GM21526 (cell line): ENCODE data around the gene PLEKHG5.
"Not testable (repeated sequence)": the region's sequence is repeated elsewhere in the genome, so short reads cannot be mapped to it uniquely, and the experiment has no call there.

Experiments used
- ATAC-seq: cut with Tn5 transposase; IDR thresholded peaks from one replicate; pipeline ENCODE4 v1.9.1; 2021; ENCODE audit warnings: moderate library complexity; ENCODE audit not compliant: unreplicated experiment, low FRiP score

Gene PLEKHG5

GRCh38 chr1:6431645-6432579 is 59.6 kb downstream of the PLEKHG5 start:
- not testable (repeated sequence) for ATAC-seq

DNA sequence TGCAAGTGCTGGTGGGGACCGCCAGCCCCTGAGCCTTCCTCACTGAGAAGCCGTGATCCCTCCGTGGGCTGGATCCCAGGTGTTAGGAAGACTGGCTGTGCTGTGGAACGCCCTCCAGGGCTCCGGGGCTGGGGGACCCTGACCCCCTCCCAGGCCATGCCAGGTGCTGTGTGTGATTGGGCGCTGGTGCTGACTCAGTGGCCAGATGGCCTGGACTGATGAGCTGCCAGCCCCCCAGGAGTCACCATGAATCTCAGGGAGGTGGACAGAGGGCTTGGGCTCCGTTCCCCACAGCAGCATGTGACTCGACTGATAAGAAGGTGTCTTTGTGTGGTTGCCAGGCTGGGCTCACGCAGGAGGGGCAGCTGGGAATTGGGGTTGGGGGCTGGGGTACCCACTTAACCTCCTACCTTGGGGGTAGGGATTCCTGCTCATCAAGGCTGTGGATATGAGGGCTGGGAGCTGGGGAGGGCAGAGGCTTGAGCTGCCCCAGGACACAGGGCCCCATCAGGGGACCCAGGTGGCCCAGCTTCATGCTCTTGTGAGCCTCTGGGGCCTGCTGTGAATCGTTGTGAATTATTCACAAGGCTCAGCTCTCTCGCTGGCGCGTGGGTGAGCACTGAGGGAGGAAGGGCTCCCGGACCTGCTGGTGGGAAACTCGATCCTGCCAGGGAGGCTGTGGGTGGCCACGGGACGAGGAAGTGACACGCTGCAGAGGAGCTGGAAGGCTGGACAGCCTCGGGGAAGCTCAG is 61.6 kb downstream of the PLEKHG5 start:
- not testable (repeated sequence) for ATAC-seq

DNA sequence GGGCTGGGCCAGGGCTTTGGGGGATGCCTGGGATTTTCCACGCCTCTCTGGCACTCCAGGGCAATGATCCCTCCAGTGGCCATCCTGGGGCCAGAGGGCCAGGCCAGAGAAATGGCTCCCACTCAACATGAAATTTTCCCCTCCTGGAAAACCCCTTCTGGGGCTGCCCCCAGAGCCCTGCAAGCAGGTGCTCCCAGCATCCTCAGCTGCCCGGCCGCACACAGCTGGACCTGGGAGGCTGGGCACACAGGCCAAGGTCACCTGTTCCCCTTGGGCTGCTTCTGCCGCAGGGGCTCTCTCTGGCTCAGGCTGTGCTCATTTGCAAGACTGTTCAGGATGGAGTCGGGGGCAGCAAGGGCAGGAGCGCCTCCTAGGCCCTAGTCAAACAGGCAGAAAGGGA is 63.0 kb downstream of the PLEKHG5 start:
- not testable (repeated sequence) for ATAC-seq

DNA sequence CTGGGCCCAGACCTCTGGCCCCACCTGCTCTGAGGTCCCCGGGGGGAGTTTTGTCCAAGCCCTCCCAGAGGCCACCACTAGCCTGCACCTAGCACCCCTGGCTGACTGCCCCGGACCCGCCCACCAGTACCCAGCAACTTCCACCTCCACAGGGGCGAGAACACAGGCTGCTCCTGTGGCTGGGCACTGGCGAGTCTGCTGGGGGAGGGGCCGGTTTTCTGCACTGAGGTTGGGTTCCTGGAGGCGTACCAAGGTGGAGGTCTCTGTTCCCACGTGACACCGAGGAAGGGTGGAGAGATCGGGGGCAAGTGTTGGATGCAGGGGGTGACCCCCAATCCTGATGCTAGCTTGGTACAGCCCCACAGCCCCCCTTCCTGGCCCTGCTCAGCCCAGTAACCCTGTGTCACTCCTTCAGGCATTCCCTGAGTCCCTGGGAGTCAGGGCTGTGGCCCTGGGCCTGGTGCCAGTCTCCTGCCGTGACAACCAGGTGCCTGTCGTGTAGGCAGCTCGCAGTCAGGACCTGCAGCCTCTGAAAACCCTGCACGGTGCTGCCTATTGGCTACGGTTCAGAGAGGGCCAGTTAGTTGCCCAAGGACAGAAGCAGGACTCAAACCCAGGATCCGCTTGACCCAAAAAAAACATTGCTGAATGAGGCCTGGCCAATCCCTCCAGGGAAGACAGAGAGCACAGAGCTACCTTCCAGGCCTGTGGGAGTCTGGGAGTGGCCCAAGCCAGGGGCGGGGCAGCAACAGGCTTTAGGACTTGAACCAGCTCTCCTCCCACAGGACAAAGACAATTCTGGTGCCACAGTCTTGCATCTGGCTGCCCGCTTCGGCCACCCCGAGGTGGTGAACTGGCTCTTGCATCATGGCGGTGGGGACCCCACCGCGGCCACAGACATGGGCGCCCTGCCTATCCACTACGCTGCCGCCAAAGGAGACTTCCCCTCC is 63.8 kb downstream of the PLEKHG5 start:
- ATAC-seq: no peak

DNA sequence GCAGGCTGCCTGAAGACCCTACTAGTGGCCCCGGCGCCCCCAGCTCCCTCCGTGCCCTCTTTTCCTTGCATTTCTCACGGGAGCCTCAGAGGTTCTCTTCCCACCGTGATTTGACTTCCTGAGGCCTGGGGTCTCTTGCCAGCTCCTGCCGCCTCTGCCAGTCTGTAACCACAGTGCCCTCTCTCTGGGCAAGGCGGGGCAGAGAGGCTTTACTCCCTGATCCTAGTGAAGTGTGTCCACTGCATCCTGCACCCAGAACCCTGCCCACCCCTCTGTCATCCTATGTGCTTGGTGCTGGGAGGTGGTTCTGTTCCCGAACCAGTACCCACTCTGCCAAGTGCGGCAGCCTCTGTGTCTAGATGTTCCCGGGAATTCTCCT is 64.5 kb downstream of the PLEKHG5 start:
- ATAC-seq: no peak

DNA sequence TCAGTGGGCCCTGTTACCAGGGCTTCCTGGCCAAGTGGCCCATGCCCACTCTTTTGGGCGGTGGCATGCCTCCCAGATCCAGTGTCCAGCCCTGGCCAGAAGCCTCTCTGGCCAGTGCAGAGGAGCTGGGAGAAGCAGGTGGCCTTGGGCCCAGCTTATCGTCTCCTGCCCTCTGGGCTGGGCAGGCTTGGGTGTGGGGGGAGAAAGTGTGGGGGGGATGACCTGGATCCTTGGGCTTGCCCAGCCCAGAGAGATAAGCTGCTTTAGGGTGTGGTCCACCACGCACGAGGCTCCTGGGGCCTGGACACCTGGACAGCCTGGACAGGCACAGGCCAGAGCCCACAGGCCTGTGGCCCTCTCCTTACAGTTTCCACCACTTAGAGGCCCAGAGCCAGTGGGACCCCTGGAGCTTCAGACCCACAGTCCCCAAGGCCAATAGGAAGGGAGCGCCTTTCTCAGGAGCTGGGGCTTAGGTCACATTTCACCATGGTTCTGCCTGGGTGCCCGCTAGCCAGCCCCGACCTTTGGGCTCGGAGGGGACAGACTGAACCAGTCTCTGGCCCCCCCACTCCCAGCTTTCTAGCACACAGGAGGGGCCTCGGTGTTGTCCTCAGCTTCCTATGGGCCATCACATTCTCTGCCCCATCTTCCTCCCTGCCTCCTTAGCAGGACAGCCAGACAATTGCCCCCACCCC is 65.0 kb downstream of the PLEKHG5 start:
- ATAC-seq: no peak

DNA sequence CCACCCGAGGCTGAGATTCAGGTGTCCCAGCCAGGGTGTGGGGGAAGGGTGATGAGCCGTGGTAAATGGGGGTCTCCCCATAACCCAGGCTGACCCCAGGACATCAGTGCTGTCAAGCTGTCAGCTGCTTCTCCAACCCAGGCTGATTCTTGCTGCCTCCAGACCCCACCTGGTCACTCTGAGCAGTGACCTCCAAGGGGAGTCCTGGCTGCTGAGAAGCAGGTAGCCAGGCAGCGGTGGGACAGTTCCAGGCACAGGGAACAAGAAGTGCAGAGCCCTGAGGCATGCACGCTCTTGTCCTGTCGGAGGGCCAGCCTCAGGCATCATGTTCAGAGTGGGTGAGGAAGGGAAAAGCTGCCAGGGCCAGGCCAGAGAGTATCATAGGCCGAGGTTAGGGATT is 65.8 kb downstream of the PLEKHG5 start:
- no peak for ATAC-seq

- ATAC-seq: no peak
Measured at GRCh38 chr1:6424619-6425593, 66.6 kb downstream of the PLEKHG5 start, which contains the start of gene ESPN. Gene ESPN, plus strand, starts transcription at chr1:6424776. Its CDS starts 180 bp downstream, at chr1:6424956.

DNA sequence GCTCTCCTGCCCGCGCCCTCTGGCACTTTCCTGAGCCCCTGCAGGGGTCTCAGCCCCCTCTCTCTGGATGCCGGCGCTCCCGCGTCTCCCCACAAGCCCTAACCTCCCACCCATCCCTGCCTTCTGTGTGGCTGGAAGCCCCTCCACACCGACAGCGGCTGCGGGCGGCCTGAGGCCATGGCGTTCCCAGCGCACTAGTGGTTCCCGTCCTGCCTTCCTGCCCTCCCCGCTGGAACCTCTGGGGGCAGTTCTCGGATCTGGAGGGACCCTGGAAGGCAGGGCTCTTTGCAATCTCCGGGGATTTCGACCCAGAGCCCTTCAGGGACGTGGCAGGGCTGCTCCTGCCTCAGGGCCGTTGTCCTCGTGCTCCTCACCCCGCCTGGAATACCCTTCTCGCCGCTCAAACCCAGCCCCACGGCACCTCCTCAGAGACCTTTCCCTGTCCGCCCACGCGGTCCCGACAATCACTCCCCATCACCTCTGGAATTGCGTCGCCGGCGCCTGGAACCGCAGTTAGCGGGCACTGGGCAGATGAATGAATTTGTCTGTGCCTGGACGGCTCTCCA is 67.4 kb downstream of the PLEKHG5 start:
- no peak for ATAC-seq

DNA sequence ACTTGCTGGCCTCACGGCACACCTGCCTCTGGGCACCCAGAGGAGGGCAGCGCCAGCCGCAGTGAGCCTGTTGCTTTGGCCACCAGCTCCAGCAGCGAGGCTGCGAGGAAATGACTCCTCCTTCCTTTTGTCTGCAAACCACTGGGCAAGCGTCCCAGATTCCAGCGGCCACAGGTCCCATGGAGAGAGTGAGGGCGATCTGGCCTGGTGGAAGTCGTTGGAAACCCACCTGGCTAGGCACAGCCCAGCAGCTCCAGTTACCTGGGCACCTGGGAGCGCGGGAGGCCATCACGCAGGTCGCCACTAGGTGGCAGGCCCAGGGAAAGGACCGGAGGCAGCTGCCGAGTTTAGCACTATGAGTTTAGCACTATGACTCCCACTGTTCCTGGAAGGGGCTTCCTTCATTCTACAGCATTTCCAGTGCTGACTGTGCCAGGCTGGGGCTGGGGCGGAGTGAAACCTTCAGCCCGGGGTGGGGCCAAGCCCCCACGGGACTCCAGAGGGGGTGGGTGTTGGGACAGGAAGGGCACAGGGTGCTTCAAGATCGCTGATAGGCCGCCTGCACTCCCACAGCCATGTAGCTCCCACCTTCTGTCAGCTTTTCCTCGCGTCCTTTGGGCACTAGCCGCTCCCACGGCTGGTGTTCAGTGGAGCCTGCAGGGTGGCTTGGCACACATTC is 68.0 kb downstream of the PLEKHG5 start:
- ATAC-seq: no peak

- ATAC-seq: no peak
Measured at GRCh38 chr1:6421266-6421665, 70.2 kb downstream of the PLEKHG5 start.

DNA sequence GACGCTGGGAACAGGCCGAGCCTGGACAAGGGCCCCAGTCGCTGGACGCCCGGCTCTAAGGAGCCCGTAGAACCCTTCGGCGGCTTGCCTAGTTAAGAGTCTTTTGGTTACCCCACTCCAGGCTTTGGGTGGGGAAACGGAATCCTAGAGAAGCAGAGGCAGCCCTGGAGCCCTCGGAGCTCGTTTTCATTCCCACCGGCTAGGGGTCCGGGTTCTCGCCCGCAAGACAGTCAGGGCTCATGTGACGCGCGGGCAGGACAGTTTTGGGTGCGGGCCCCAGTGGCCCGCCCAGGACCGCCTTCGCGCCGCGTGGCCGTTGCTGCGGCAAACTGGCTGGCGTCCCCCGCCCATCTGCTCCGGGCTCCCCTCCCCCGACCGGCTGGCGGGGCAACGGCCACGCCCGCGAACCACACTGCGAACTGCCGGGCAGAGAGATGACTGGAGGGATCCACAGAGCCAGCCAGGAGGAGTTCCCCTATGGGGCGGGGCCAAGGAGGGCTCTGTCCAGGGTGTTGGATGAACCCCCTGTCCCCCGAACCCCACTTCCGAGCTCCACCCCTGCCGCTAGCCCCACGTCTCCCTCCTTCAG is 70.9 kb downstream of the PLEKHG5 start:
- ATAC-seq: no peak

DNA sequence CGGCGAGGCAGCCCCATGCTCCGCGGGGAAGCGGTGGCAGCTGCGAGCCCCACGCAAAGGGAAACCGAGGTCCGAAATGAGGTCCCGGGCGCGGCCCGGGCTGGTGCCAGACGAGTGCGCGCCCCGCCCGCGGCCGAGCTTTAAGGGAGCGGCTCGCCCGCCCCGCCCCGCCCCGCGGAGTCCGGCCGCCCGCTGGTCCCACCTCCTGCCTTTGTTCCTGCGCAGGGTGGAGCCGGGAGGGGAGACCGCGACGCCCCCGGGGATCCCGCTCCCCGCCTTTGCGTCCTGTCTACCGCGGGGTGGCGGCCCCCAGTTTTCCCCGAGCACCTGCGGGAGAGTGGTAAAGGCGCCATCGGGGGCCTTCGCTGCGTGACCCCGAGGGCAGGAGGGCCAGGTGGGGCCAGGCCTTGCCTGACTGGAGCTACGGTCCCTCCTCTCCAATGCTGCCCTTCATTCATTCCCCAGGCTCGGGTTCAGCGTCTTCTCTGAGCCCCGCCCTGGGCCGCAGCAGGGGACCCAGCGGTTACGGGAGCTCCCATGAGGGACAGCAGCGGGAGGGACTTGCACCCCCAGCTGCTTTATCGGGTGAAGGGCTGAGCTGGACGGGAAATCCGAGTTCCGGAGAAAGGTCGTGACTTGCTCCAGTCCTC is 71.5 kb downstream of the PLEKHG5 start, which contains the start of gene HES2:
Gene HES2 (minus strand): TSS at position 116 of the 650 bp plus-strand sequence. CDS start 99 bp downstream, at position 17.
- ATAC-seq: no peak

GRCh38 chr1:6419397-6419803 is 72.1 kb downstream of the PLEKHG5 start:
- no peak for ATAC-seq

GRCh38 chr1:6418668-6419396 is 72.6 kb downstream of the PLEKHG5 start:
- ATAC-seq: no peak
